ENCODE data around the gene CAPN11. TPM values are rescaled to one million over a fixed set of nuclear protein-coding genes. Genes with fewer than 3 reads are reported as not detected.
"Not testable (repeated sequence)": the region's sequence is repeated elsewhere in the genome, so short reads cannot be mapped to it uniquely, and the experiment has no call there.

Gene CAPN11
- polyA plus RNA-seq, 12 donors, result 0.14 to 0.46 (median 0.29) TPM; not detected in 2

GRCh38 chr6:44227148-44227793, 68.7 kb downstream of the CAPN11 start:
- DNase-seq, result no peak

GRCh38 chr6:44228031-44228430, 69.4 kb downstream of the CAPN11 start:
- DNase-seq, result no peak

GRCh38 chr6:44228433-44228832, 69.8 kb downstream of the CAPN11 start:
- no peak for DNase-seq

- DNase-seq, result no peak
Observed at GRCh38 chr6:44228836-44229235, 70.2 kb downstream of the CAPN11 start.

GRCh38 chr6:44229376-44230033, 70.9 kb downstream of the CAPN11 start:
- DNase-seq, result no peak

- DNase-seq, result no peak
Observed at GRCh38 chr6:44230034-44230675, 71.5 kb downstream of the CAPN11 start.

- not testable (repeated sequence) for DNase-seq
Observed at GRCh38 chr6:44231426-44231825, 72.8 kb downstream of the CAPN11 start.

GRCh38 chr6:44232676-44233566, 74.3 kb downstream of the CAPN11 start:
- DNase-seq, result no peak

- DNase-seq, result no peak
Observed at GRCh38 chr6:44233567-44234100, 75.0 kb downstream of the CAPN11 start.

Other genes starting within 250 kb of the CAPN11 start
- 10 to 100 TPM in 11 of 12 donors, not detected in 1; 25.5 to 46.2 (median 30.6) TPM for gene MRPL14, start 31.4 kb upstream of the CAPN11 start, polyA plus RNA-seq (ENCODE audit: insufficient read length in 12 of 12)
- gene TMEM63B, start 31.3 kb upstream of the CAPN11 start, polyA plus RNA-seq (ENCODE audit: insufficient read length in 12 of 12), result 10 to 100 TPM in 11 of 12 donors, not detected in 1; 13.4 to 37.5 (median 17.9) TPM
- 10 to 100 TPM in 9 of 12 donors, 1 to 10 TPM in 1, not detected in 2; 7.9 to 28.6 (median 18.8) TPM for gene MYMX, start 58.1 kb downstream of the CAPN11 start, polyA plus RNA-seq (ENCODE audit: insufficient read length in 12 of 12)
- gene SLC29A1, start 64.8 kb downstream of the CAPN11 start, polyA plus RNA-seq (ENCODE audit: insufficient read length in 12 of 12), result 10 to 100 TPM in 11 of 12 donors, not detected in 1; 55.1 to 90.8 (median 73.6) TPM
- gene HSP90AB1, start 88.3 kb downstream of the CAPN11 start, polyA plus RNA-seq (ENCODE audit: insufficient read length in 12 of 12), result 1,000 to 10,000 TPM in 3 of 12 donors, 100 to 1,000 TPM in 8, not detected in 1; 766 to 1,134 (median 924) TPM
- 10 to 100 TPM in 11 of 12 donors, not detected in 1; 26.4 to 41.9 (median 30.6) TPM for gene SLC35B2, start 98.7 kb downstream of the CAPN11 start, polyA plus RNA-seq (ENCODE audit: insufficient read length in 12 of 12)
- 1 to 10 TPM in 11 of 12 donors, not detected in 1; 3.1 to 9.2 (median 4.5) TPM for gene NFKBIE, start 106.7 kb downstream of the CAPN11 start, polyA plus RNA-seq (ENCODE audit: insufficient read length in 12 of 12)
- 1 to 10 TPM in 2 of 12 donors, under 1 TPM in 8, not detected in 2; 0.15 to 2.8 (median 0.38) TPM for gene TMEM151B, start 111.6 kb downstream of the CAPN11 start, polyA plus RNA-seq (ENCODE audit: insufficient read length in 12 of 12)
- 10 to 100 TPM in 1 of 12 donors, 1 to 10 TPM in 10, not detected in 1; 7.4 to 13.8 (median 8.7) TPM for gene AARS2, start 154.5 kb downstream of the CAPN11 start, polyA plus RNA-seq (ENCODE audit: insufficient read length in 12 of 12)
- gene SPATS1, start 183.8 kb downstream of the CAPN11 start, polyA plus RNA-seq (ENCODE audit: insufficient read length in 12 of 12), result not detected
- gene CDC5L, start 228.9 kb downstream of the CAPN11 start, polyA plus RNA-seq (ENCODE audit: insufficient read length in 12 of 12), result 10 to 100 TPM in 11 of 12 donors, not detected in 1; 16.6 to 31.1 (median 28.8) TPM